ENCODE results near the gene FOXP1. TPM values are rescaled to one million over a fixed set of nuclear protein-coding genes. Genes with fewer than 3 reads are reported as not detected.
A peak's percentile ranks its signal among the peaks of the same experiment; 100 is the strongest.

FOXP1 gene
- total RNA-seq, 1 donor from 2014 or later, result 107 TPM

DNA sequence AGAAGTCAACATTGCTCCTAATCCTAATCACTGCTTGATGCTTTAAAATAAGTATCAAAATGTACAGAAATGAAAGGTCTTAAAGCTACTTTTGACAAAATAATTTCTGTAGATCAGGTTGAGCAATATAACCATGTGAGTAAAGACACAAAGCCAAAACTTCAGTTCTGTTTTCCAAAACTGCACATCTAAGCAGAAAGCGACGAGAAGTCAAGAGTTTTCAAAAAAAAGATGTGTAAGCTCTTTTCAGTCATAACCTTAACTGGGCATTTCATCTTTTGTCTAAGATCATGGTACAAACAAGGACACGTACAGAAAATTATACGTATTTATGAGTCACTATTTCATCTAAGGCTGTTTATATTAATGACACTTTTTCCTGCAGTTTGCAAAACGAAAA is 608.8 kb downstream of the FOXP1 start:
- Mint-ChIP-seq H3K4me3 (ENCODE audit: unreplicated experiment) (no peak overlapping the region), H3K36me3 (ENCODE audit: low read depth, unreplicated experiment) (peaks cover 45% of the 10 kb centered on the region), H3K4me1 (ENCODE audit: low read depth, unreplicated experiment) (peaks cover 6% of the 10 kb centered on the region), H3K9me3 (ENCODE audit: unreplicated experiment) (no peaks in the 10 kb centered on the region), H3K27me3 (ENCODE audit: low read depth, unreplicated experiment) (no peaks in the 10 kb centered on the region), H3K27ac (ENCODE audit: unreplicated experiment) (no peak overlapping the region)
- H4K20me1 ChIP-seq (ENCODE audit: insufficient read depth, low read length), result peaks cover 7% of the 10 kb centered on the region
- H2AFZ ChIP-seq (ENCODE audit: low read depth, low read length), result no peak overlapping the region
- H3K9ac ChIP-seq (ENCODE audit: low read length), result no peak overlapping the region
- peaks cover 19% of the 10 kb centered on the region for H3K79me2 ChIP-seq (ENCODE audit: insufficient read depth, low read length)
- TF ChIP-seq, protein P1, sequence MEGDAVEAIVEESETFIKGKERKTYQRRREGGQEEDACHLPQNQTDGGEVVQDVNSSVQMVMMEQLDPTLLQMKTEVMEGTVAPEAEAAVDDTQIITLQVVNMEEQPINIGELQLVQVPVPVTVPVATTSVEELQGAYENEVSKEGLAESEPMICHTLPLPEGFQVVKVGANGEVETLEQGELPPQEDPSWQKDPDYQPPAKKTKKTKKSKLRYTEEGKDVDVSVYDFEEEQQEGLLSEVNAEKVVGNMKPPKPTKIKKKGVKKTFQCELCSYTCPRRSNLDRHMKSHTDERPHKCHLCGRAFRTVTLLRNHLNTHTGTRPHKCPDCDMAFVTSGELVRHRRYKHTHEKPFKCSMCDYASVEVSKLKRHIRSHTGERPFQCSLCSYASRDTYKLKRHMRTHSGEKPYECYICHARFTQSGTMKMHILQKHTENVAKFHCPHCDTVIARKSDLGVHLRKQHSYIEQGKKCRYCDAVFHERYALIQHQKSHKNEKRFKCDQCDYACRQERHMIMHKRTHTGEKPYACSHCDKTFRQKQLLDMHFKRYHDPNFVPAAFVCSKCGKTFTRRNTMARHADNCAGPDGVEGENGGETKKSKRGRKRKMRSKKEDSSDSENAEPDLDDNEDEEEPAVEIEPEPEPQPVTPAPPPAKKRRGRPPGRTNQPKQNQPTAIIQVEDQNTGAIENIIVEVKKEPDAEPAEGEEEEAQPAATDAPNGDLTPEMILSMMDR (IDR thresholded peaks at IDR 0.05; ENCODE audit: insufficient read depth, low read depth, low read length), result no peak
- no peak for TF ChIP-seq EZH2 (IDR thresholded peaks at IDR 0.05; ENCODE audit: insufficient read depth, low read length)
- no peak for DNase-seq (ENCODE audit: low read depth)
- no peak overlapping the region for H3K4me2 ChIP-seq (ENCODE audit: low read length)
- H3K4me3 ChIP-seq (ENCODE audit: insufficient read depth, low read depth, low read length), result no peak overlapping the region
- peaks cover 74% of the 10 kb centered on the region for H3K36me3 ChIP-seq (ENCODE audit: insufficient read depth, low read length)
- H3K27ac ChIP-seq (ENCODE audit: low read depth, low read length), result no peak overlapping the region
- H3K27me3 ChIP-seq (ENCODE audit: insufficient read depth, low read length), result no peaks in the 10 kb centered on the region
- peak; percentile 37 for FAIRE-seq
- peaks cover under 1% of the 10 kb centered on the region for H3K4me1 ChIP-seq (ENCODE audit: insufficient read depth, low read length)
- no peaks in the 10 kb centered on the region for H3K9me3 ChIP-seq (ENCODE audit: insufficient read depth, low read depth, low read length)

DNA sequence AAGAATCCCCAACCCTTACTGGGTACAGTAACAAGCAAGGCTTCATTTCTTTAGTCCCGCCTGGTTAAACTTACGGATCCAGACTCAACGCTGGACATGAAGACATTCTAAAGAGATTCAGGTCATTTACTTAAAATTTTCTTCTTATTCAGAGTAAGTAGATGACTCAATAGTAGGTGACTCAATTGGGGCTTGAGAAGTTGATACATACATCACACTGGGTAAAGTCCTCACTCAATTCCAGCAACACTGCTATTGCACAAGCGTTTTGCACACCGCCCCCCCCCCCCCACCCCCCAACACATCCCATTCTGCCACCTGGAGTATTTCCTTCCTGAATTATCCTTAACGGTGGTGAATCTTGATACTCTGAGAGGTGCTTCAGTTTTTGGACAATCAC is 610.0 kb downstream of the FOXP1 start:
- Mint-ChIP-seq H3K9me3 (ENCODE audit: unreplicated experiment) (no peaks in the 10 kb centered on the region), H3K27ac (ENCODE audit: unreplicated experiment) (no peak overlapping the region), H3K36me3 (ENCODE audit: low read depth, unreplicated experiment) (peaks cover 38% of the 10 kb centered on the region), H3K4me3 (ENCODE audit: unreplicated experiment) (no peak overlapping the region), H3K27me3 (ENCODE audit: low read depth, unreplicated experiment) (no peaks in the 10 kb centered on the region), H3K4me1 (ENCODE audit: low read depth, unreplicated experiment) (no peaks in the 10 kb centered on the region)
- H3K27ac ChIP-seq (ENCODE audit: low read depth, low read length), result no peak overlapping the region
- H3K4me1 ChIP-seq (ENCODE audit: insufficient read depth, low read length), result no peaks in the 10 kb centered on the region
- no peak overlapping the region for H3K4me3 ChIP-seq (ENCODE audit: insufficient read depth, low read depth, low read length)
- FAIRE-seq (no peak), DNase-seq (ENCODE audit: low read depth) (peak; percentile 79)
- peaks cover 19% of the 10 kb centered on the region for H3K79me2 ChIP-seq (ENCODE audit: insufficient read depth, low read length)
- no peak overlapping the region for H3K9ac ChIP-seq (ENCODE audit: low read length)
- no peaks in the 10 kb centered on the region for H3K27me3 ChIP-seq (ENCODE audit: insufficient read depth, low read length)
- no peaks in the 10 kb centered on the region for H3K9me3 ChIP-seq (ENCODE audit: insufficient read depth, low read depth, low read length)
- peaks cover 6% of the 10 kb centered on the region for H4K20me1 ChIP-seq (ENCODE audit: insufficient read depth, low read length)
- TF ChIP-seq, protein P1 (IDR thresholded peaks at IDR 0.05; ENCODE audit: insufficient read depth, low read depth, low read length), result no peak
- TF ChIP-seq EZH2 (IDR thresholded peaks at IDR 0.05; ENCODE audit: insufficient read depth, low read length), result no peak
- H3K4me2 ChIP-seq (ENCODE audit: low read length), result no peak overlapping the region
- H3K36me3 ChIP-seq (ENCODE audit: insufficient read depth, low read length), result peaks cover 85% of the 10 kb centered on the region
- H2AFZ ChIP-seq (ENCODE audit: low read depth, low read length), result no peak overlapping the region

DNA sequence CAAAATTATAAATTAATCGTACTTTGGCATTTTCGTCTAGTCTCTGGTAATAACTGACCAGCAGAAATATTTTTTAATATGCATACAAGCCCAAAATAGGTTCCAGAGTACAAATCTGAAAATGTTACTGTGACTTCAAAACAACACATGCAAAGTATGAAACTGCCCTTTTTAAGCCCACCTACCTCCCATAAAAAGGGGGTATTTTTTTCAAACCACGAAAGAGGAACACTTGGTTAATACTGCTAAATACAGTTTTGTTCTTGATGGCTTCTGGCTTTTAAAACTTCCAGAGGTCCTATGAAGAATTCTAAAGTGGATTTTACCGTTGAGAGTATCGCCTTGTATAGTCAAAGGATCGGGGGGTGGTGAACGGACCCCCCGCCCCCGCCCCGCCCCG is 610.7 kb downstream of the FOXP1 start:
- peaks cover 6% of the 10 kb centered on the region for H4K20me1 ChIP-seq (ENCODE audit: insufficient read depth, low read length)
- no peak overlapping the region for H3K4me3 ChIP-seq (ENCODE audit: insufficient read depth, low read depth, low read length)
- peaks cover 36% of the 10 kb centered on the region for H3K36me3 Mint-ChIP-seq (ENCODE audit: low read depth, unreplicated experiment)
- no peak for DNase-seq (ENCODE audit: low read depth)
- no peak overlapping the region for H3K4me2 ChIP-seq (ENCODE audit: low read length)
- no peaks in the 10 kb centered on the region for H3K4me1 ChIP-seq (ENCODE audit: insufficient read depth, low read length)
- H3K9ac ChIP-seq (ENCODE audit: low read length), result no peak overlapping the region
- TF ChIP-seq EZH2 (IDR thresholded peaks at IDR 0.05; ENCODE audit: insufficient read depth, low read length), result no peak
- TF ChIP-seq, protein P1 (IDR thresholded peaks at IDR 0.05; ENCODE audit: insufficient read depth, low read depth, low read length), result no peak
- H3K27ac Mint-ChIP-seq (ENCODE audit: unreplicated experiment), result no peak overlapping the region
- no peak for FAIRE-seq
- H3K9me3 ChIP-seq (ENCODE audit: insufficient read depth, low read depth, low read length), result no peaks in the 10 kb centered on the region
- H3K9me3 Mint-ChIP-seq (ENCODE audit: unreplicated experiment), result no peaks in the 10 kb centered on the region
- no peaks in the 10 kb centered on the region for H3K4me1 Mint-ChIP-seq (ENCODE audit: low read depth, unreplicated experiment)
- no peak overlapping the region for H3K4me3 Mint-ChIP-seq (ENCODE audit: unreplicated experiment)
- no peaks in the 10 kb centered on the region for H3K27me3 Mint-ChIP-seq (ENCODE audit: low read depth, unreplicated experiment)
- peaks cover 84% of the 10 kb centered on the region for H3K36me3 ChIP-seq (ENCODE audit: insufficient read depth, low read length)
- H3K79me2 ChIP-seq (ENCODE audit: insufficient read depth, low read length), result peaks cover 14% of the 10 kb centered on the region
- no peak overlapping the region for H3K27ac ChIP-seq (ENCODE audit: low read depth, low read length)
- no peak overlapping the region for H2AFZ ChIP-seq (ENCODE audit: low read depth, low read length)
- no peaks in the 10 kb centered on the region for H3K27me3 ChIP-seq (ENCODE audit: insufficient read depth, low read length)

Data from astrocyte (in vitro differentiated cells and primary cell).